K562 (cell line): ENCODE measurements around the gene CDC14A. TPM values are rescaled to one million over a fixed set of nuclear protein-coding genes. Genes with fewer than 3 reads are reported as not detected.
A peak's percentile ranks its signal among the peaks of the same experiment; 100 is the strongest.

Source experiments
- ATAC-seq: fragments of 200-7000 bp; cut with Tn5 transposase; 3 replicates; pipeline ENCODE4 v1.9.1; 2020; ENCODE audit warnings: moderate library complexity
- BruUV-seq: library from RNA; stranded (reverse); fragments of 400-500 nt; replicated peaks from 2 replicates; lab custom pipeline; 2021; lab: Mats Ljungman, UMichigan
- CTCF ChIA-PET: fragments of 300-600 bp; formaldehyde crosslinking; extraction: SDS; loops from one replicate; lab custom pipeline; 2021; ENCODE audit warnings: low intra/inter-chr PET ratio; lab: Yijun Ruan, JAX
- POLR2A ChIA-PET: fragments of 300-600, 350-650 bp; sonication (Branson Sonifier 250); formaldehyde crosslinking; extraction: SDS; loops from one replicate; lab custom pipeline; 2021; ENCODE audit warnings: antibody characterized with exemption, inconsistent platforms; lab: Yijun Ruan, JAX
- DNase-seq, 4 experiments: peaks; one replicate each; pipeline versions ENCODE4 v3.0.0 to v3.0.0-alpha.2; 2011 to 2018; ENCODE audit warnings: low spot score in 3 of 4, mixed read lengths in 3 of 4; ENCODE audit errors: extremely low read depth in 1 of 4
- FAIRE-seq: peaks from 2 replicates; lab custom pipeline; 2011; peaks lifted over from hg19 to GRCh38; lab: Jason Lieb, UNC
- H2AFZ ChIP-seq: 2 replicates; pipeline ENCODE4 v1.6.0; 2011; ENCODE audit warnings: low read depth, low read length, control low read depth, inconsistent platforms
- H3K27ac ChIP-seq: fragments of 200-600 bp; 3 replicates; pipeline ENCODE4 v1.8.0; 2011; ENCODE audit warnings: low read depth, mild to moderate bottlenecking, control low read depth, inconsistent platforms, low read length, moderate library complexity, mixed read lengths; ENCODE audit errors: extremely low read depth
- H3K27me3 ChIP-seq, 2 experiments: fragments of 300-600 bp in 1 of 2; 2 replicates in 1 of 2; 3 replicates in 1 of 2; pipeline versions ENCODE4 v1.6.0 to v1.8.0; 2011; ENCODE audit warnings: inconsistent platforms in 2 of 2, low read length in 2 of 2, mild to moderate bottlenecking in 1 of 2, mixed read lengths in 1 of 2, moderate library complexity in 1 of 2; ENCODE audit not compliant: control insufficient read depth in 2 of 2, insufficient read depth in 2 of 2
- H3K36me3 ChIP-seq: fragments of 300-600 bp; 3 replicates; pipeline ENCODE4 v1.8.0; 2011; ENCODE audit warnings: mild to moderate bottlenecking, low read length, inconsistent platforms; ENCODE audit not compliant: control insufficient read depth, insufficient read depth
- H3K4me1 ChIP-seq, 2 experiments: fragments of 200-600 bp in 1 of 2; replicated peaks in 1 of 2; 2 replicates in 1 of 2; 3 replicates in 1 of 2; pipeline versions ENCODE4 v1.5.1 to v1.8.0; 2011; ENCODE audit warnings: inconsistent platforms in 2 of 2, low read length in 2 of 2, mild to moderate bottlenecking in 1 of 2, mixed read lengths in 1 of 2, moderate library complexity in 1 of 2; ENCODE audit not compliant: control insufficient read depth in 2 of 2, insufficient read depth in 2 of 2
- H3K4me2 ChIP-seq: 2 replicates; pipeline ENCODE4 v1.6.1; 2011; ENCODE audit warnings: low read length, control low read depth, inconsistent platforms, mixed read lengths; ENCODE audit not compliant: insufficient read depth
- H3K4me3 ChIP-seq: fragments of 200-600 bp; sonication (generic), shearing (Covaris generic); 2 replicates; pipeline ENCODE4 v1.5.1; 2016; ENCODE audit warnings: control low read depth, inconsistent platforms
- H3K79me2 ChIP-seq: fragments of 200-600 bp; 3 replicates; pipeline ENCODE4 v1.8.0; 2011; ENCODE audit warnings: low read length, inconsistent platforms; ENCODE audit not compliant: control insufficient read depth, insufficient read depth
- H3K9ac ChIP-seq, 2 experiments: 2 replicates each; pipeline versions ENCODE4 v1.6.0 to v1.6.1; 2011; ENCODE audit warnings: low read depth in 2 of 2, low read length in 2 of 2, control low read depth in 1 of 2, inconsistent platforms in 1 of 2, mild to moderate bottlenecking in 1 of 2, mixed read lengths in 1 of 2; ENCODE audit not compliant: insufficient read depth in 1 of 2
- H3K9me1 ChIP-seq: one replicate; pipeline ENCODE4 v1.6.0; 2011; ENCODE audit warnings: inconsistent platforms, mild to moderate bottlenecking, low read length, moderate library complexity; ENCODE audit not compliant: control insufficient read depth, insufficient read depth
- H3K9me3 ChIP-seq: replicated peaks from 2 replicates; pipeline ENCODE4 v1.5.1; 2011; ENCODE audit warnings: low read depth, low read length, inconsistent platforms; ENCODE audit not compliant: control insufficient read depth, insufficient read depth
- H4K20me1 ChIP-seq: replicated peaks from 2 replicates; pipeline ENCODE4 v1.6.1; 2011; ENCODE audit warnings: low read length, inconsistent platforms, mixed read lengths; ENCODE audit not compliant: control insufficient read depth, insufficient read depth
- CREB1 ChIP-seq, 2 experiments: sonication (generic) in 1 of 2; formaldehyde crosslinking in 1 of 2; IDR thresholded peaks; 2 replicates each; pipeline versions ENCODE4 v1.6.1 to v1.8.0; 2012 to 2022; ENCODE audit warnings: inconsistent platforms in 1 of 2, mild to moderate bottlenecking in 1 of 2, missing genetic modification reagents in 1 of 2, moderate library complexity in 1 of 2
- GTF2A2 ChIP-seq: IDR thresholded peaks from 2 replicates; pipeline ENCODE4 v1.6.1; 2016; ENCODE audit warnings: mild to moderate bottlenecking, missing genetic modification characterization, missing compliant biosample characterization
- HCFC1 ChIP-seq: IDR thresholded peaks from 2 replicates; pipeline ENCODE4 v1.6.1; 2012; ENCODE audit warnings: low read depth, low read length, improper control_type of control experiment
- HDAC8 ChIP-seq: fragments of 450-650 bp; IDR thresholded peaks from 2 replicates; pipeline ENCODE4 v1.6.1; 2016; ENCODE audit warnings: mild to moderate bottlenecking, missing genetic modification characterization, moderate library complexity, missing compliant biosample characterization
- HOXB6 ChIP-seq: fragments of 250-450 bp; sonication (Bioruptor Pico); IDR thresholded peaks from 2 replicates; pipeline ENCODE4 v1.5.1; 2022; ENCODE audit warnings: mild to moderate bottlenecking, borderline replicate concordance
- PPARD ChIP-seq: fragments of 250-450 bp; sonication (Bioruptor Pico); IDR thresholded peaks from 2 replicates; pipeline ENCODE4 v1.8.0; 2022; ENCODE audit warnings: inconsistent platforms, mild to moderate bottlenecking, moderate library complexity
- SMARCE1 ChIP-seq: fragments of 450-650 bp; IDR thresholded peaks from 2 replicates; pipeline ENCODE4 v1.7.1; 2016; ENCODE audit warnings: mild to moderate bottlenecking
- ZKSCAN8 ChIP-seq: fragments of 200-800 bp; sonication (Bioruptor generic); IDR thresholded peaks from 2 replicates; pipeline ENCODE4 v1.6.1; 2016; ENCODE audit warnings: missing genetic modification characterization, missing compliant biosample characterization
- ZNF12 ChIP-seq: sonication (generic); formaldehyde crosslinking; IDR thresholded peaks from 2 replicates; pipeline ENCODE4 v1.4.0; 2020; ENCODE audit warnings: mild to moderate bottlenecking, missing genetic modification reagents
- ZNF586 ChIP-seq: fragments of 450-650 bp; formaldehyde crosslinking; conservative IDR thresholded peaks from 2 replicates; pipeline ENCODE4 v1.4.0; 2020; ENCODE audit warnings: mild to moderate bottlenecking, moderate library complexity
- WGBS: fragments of 100-300 bp; shearing (Covaris generic); methylation state at CpG from one replicate; pipeline ENCODE4 v1.1.6; 2016; ENCODE audit warnings: low coverage, mixed read lengths; ENCODE audit not compliant: insufficient coverage; ENCODE audit errors: missing lambda C conversion rate; 5-methylcytosine and 5-hydroxymethylcytosine counted together
- in situ Hi-C: fragments of 300-500 bp; cut with MboI; formaldehyde crosslinking; loops from 4 replicates; pipeline ENCODE4 v1.15.0; 2018; ENCODE audit warnings: inconsistent platforms, mixed read lengths
- intact Hi-C: fragments of 100-400 bp; cut with micrococcal nuclease; formaldehyde crosslinking; loops from 2 replicates; pipeline ENCODE4 v1.14.2; 2022
- polyA plus RNA-seq, 8 experiments: library from polyadenylated mRNA; depleted of rRNA in 4 of 8; stranded (reverse) in 5 of 8; unstranded in 3 of 8; fragments of >200 nt; fragmentation: Nextera tagmentation in 2 of 8; fragmentation: Illumina TruSeq in 1 of 8; extraction: Ambion mirVana in 2 of 8; extraction: Trizol in 1 of 8; gene quantifications; 2 replicates each; pipeline versions ENCODE4 v1.2.1 to v1.2.3, GENCODE V29; 2011 to 2014; ENCODE audit warnings: inconsistent platforms in 1 of 8, missing spikeins in 1 of 8
- total RNA-seq, 7 experiments: library from RNA; depleted of rRNA in 6 of 7; stranded (reverse); fragments of >200 nt in 6 of 7; fragmentation: Illumina TruSeq in 2 of 7; extraction: Trizol in 2 of 7; gene quantifications; 2 replicates each; pipeline versions ENCODE4 v1.2.1 to v1.2.3, GENCODE V29; 2011 to 2021; ENCODE audit warnings: low replicate concordance in 1 of 7
- TF ChIP-seq, protein P1 (sequence below), 2 experiments: fragments of 450-650 bp; IDR thresholded peaks; 2 replicates each; pipeline ENCODE4 v1.6.1; 2018; ENCODE audit warnings: mild to moderate bottlenecking in 2 of 2, low read depth in 1 of 2; ENCODE audit not compliant: partially characterized antibody in 2 of 2
- TF ChIP-seq, protein P2 (sequence below): fragments of 250-450 bp; sonication (Bioruptor Pico); IDR thresholded peaks from 2 replicates; pipeline ENCODE4 v1.4.0; 2020; ENCODE audit warnings: mild to moderate bottlenecking, moderate library complexity
- TF ChIP-seq, protein P3 (sequence below): fragments of 250-450 bp; sonication (Bioruptor Pico); IDR thresholded peaks from 2 replicates; pipeline ENCODE4 v1.5.0; 2022; ENCODE audit warnings: mild to moderate bottlenecking

Gene CDC14A
- total and polyA plus RNA-seq, 9 of the 15 experiments (the other 6 are each of a cell fraction or from before 2014, with no cell fraction given) = 17.0 to 74.3 (median 33.4) TPM

DNA sequence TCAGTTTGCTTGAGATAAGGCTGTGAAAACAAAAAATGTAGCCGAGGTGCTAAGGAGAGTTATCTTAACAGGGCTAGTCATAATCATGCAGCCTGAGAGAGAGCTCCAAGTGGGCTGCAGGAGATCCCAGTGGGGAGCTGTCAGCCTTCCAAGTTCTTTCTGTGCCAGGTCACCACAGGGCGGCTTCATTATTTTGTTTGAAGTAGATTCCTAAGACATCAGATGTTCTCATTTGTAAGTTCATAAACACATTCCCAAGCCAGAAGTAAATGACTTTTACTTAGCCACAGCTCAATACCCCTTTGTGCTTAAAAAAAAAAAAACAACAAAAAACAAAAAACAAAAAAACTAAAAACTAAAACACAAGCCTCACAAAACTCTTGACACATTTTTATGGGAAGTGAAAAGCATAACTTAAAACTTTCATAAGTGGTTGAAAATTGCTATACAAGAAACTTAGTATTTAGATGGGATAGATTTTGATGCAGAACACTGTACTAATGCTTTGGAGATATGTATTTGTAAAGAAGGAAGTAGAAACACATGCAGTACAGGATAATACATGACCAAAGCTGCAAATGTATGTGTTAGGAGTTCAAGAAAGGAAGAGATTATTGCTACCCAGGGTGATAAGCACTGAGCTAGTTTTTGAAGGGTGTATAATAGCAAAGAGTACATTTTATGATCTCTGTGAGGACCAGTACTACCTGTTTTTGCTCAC lies 8.6 kb downstream of the CDC14A start:
- no peaks in the 10 kb centered on the region for H3K9me3 ChIP-seq
- intact Hi-C loops = no loop called here
- peak overlapping the region; percentile 61 for H3K27ac ChIP-seq
- DNase-seq = peak in 2 of 4 experiments; percentile 42 to 66
- WGBS = 4% methylated on average over 2 of the region's 2 CpGs
- peak; percentile 26 for FAIRE-seq
- CTCF ChIA-PET = no interaction called here
- no peaks in the 10 kb centered on the region for H3K27me3 ChIP-seq
- in situ Hi-C loops = no loop called here
- H3K36me3 ChIP-seq = peaks cover 37% of the 10 kb centered on the region
- H3K79me2 ChIP-seq = peaks cover 91% of the 10 kb centered on the region
- H3K4me3 ChIP-seq = no peak overlapping the region
- peaks cover 8 to 41% of the 10 kb centered on the region in 2 experiments for H3K4me1 ChIP-seq
- peak overlapping the region; percentile 75 for H3K4me2 ChIP-seq
- no peaks in the 10 kb centered on the region for H3K9me1 ChIP-seq
- H2AFZ ChIP-seq = peak overlapping the region; percentile 48
- peak; percentile 1; the same call in 1 of the 3 replicates for ATAC-seq
- peak overlapping the region in 1 of 2 experiments; percentile 97; a peak in 2 of 4 replicates for H3K9ac ChIP-seq
- POLR2A ChIA-PET = interaction anchor here (1.7 to 6.6 kb wide), 3 partner anchors 8 to 24 kb away, joined by 3 to 136 read pairs (median 37); partner anchors contain the start of gene CDC14A
- no TSS peak for BruUV-seq
- H4K20me1 ChIP-seq = no peaks in the 10 kb centered on the region; the same call in 1 of the 2 replicates
- TF ChIP-seq SMARCE1 (peak; percentile 25; the same call in 1 of the 2 replicates), GTF2A2 (tag) (no peak), HDAC8 (tag) (no peak), ZNF12 (CRISPR knock-in tag) (no peak), ZKSCAN8 (CRISPR knock-in tag) (no peak), HCFC1 (no peak), HOXB6 (CRISPR knock-in tag) (no peak), PPARD (CRISPR knock-in tag) (no peak), CREB1 (IDR thresholded peaks at IDR 0.05) (no peak), CREB1 (CRISPR knock-in tag; IDR thresholded peaks at IDR 0.05) (no peak), ZNF586 (CRISPR knock-in tag) (no peak)
- TF ChIP-seq, protein P1, sequence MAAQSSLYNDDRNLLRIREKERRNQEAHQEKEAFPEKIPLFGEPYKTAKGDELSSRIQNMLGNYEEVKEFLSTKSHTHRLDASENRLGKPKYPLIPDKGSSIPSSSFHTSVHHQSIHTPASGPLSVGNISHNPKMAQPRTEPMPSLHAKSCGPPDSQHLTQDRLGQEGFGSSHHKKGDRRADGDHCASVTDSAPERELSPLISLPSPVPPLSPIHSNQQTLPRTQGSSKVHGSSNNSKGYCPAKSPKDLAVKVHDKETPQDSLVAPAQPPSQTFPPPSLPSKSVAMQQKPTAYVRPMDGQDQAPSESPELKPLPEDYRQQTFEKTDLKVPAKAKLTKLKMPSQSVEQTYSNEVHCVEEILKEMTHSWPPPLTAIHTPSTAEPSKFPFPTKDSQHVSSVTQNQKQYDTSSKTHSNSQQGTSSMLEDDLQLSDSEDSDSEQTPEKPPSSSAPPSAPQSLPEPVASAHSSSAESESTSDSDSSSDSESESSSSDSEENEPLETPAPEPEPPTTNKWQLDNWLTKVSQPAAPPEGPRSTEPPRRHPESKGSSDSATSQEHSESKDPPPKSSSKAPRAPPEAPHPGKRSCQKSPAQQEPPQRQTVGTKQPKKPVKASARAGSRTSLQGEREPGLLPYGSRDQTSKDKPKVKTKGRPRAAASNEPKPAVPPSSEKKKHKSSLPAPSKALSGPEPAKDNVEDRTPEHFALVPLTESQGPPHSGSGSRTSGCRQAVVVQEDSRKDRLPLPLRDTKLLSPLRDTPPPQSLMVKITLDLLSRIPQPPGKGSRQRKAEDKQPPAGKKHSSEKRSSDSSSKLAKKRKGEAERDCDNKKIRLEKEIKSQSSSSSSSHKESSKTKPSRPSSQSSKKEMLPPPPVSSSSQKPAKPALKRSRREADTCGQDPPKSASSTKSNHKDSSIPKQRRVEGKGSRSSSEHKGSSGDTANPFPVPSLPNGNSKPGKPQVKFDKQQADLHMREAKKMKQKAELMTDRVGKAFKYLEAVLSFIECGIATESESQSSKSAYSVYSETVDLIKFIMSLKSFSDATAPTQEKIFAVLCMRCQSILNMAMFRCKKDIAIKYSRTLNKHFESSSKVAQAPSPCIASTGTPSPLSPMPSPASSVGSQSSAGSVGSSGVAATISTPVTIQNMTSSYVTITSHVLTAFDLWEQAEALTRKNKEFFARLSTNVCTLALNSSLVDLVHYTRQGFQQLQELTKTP (IDR thresholded peaks at IDR 0.05; ENCODE audit: low read depth in 1 of 2, partially characterized antibody in 2 of 2) = peak in 1 of 2 experiments; percentile 8
- TF ChIP-seq, protein P2, sequence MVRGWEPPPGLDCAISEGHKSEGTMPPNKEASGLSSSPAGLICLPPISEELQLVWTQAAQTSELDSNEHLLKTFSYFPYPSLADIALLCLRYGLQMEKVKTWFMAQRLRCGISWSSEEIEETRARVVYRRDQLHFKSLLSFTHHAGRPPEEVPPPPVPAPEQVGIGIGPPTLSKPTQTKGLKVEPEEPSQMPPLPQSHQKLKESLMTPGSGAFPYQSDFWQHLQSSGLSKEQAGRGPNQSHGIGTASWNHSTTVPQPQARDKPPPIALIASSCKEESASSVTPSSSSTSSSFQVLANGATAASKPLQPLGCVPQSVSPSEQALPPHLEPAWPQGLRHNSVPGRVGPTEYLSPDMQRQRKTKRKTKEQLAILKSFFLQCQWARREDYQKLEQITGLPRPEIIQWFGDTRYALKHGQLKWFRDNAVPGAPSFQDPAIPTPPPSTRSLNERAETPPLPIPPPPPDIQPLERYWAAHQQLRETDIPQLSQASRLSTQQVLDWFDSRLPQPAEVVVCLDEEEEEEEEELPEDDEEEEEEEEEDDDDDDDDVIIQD (CRISPR knock-in tag) = no peak
- TF ChIP-seq, protein P3, sequence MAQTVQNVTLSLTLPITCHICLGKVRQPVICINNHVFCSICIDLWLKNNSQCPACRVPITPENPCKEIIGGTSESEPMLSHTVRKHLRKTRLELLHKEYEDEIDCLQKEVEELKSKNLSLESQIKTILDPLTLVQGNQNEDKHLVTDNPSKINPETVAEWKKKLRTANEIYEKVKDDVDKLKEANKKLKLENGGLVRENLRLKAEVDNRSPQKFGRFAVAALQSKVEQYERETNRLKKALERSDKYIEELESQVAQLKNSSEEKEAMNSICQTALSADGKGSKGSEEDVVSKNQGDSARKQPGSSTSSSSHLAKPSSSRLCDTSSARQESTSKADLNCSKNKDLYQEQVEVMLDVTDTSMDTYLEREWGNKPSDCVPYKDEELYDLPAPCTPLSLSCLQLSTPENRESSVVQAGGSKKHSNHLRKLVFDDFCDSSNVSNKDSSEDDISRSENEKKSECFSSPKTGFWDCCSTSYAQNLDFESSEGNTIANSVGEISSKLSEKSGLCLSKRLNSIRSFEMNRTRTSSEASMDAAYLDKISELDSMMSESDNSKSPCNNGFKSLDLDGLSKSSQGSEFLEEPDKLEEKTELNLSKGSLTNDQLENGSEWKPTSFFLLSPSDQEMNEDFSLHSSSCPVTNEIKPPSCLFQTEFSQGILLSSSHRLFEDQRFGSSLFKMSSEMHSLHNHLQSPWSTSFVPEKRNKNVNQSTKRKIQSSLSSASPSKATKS (CRISPR knock-in tag) = no peak
